SK-N-SH (cell line): ENCODE results near the gene DAGLB. TPM values are rescaled to one million over a fixed set of nuclear protein-coding genes. Genes with fewer than 3 reads are reported as not detected.

Source experiments
- CTCF ChIA-PET: fragments of 300-600, 350-600 bp; formaldehyde crosslinking; extraction: SDS; loops from one replicate; lab custom pipeline; 2021; lab: Yijun Ruan, JAX
- POLR2A ChIA-PET: fragments of 350-600 bp; sonication (Branson Sonifier 250); formaldehyde crosslinking; extraction: SDS; loops from one replicate; lab custom pipeline; 2020; ENCODE audit warnings: antibody characterized with exemption, inconsistent platforms; lab: Yijun Ruan, JAX
- DNase-seq: peaks from one replicate; pipeline ENCODE4 v3.0.0; 2012
- H2AFZ ChIP-seq: fragments of 200-600 bp; sonication (generic); 2 replicates; pipeline ENCODE4 v1.8.1; 2016; ENCODE audit warnings: antibody characterized with exemption, mild to moderate bottlenecking, low read depth
- H3F3A ChIP-seq: fragments of 200-600 bp; sonication (generic); replicated peaks from 2 replicates; pipeline ENCODE3; 2016; ENCODE audit warnings: antibody characterized with exemption, mild to moderate bottlenecking; ENCODE audit not compliant: insufficient read depth
- H3K27ac ChIP-seq, 2 experiments: fragments of 200-500 bp in 1 of 2; fragments of 200-600 bp in 1 of 2; sonication (Bioruptor generic) in 1 of 2; sonication (generic), shearing (Covaris generic) in 1 of 2; 2 replicates each; pipeline versions ENCODE4 v1.5.1 to v1.6.1; 2014 to 2016; ENCODE audit warnings: low read depth in 2 of 2, inconsistent platforms in 1 of 2, low read length in 1 of 2, mild to moderate bottlenecking in 1 of 2, mixed read lengths in 1 of 2
- H3K27me3 ChIP-seq: fragments of 200-600 bp; sonication (generic), shearing (Covaris generic); 2 replicates; pipeline ENCODE4 v1.6.1; 2016; ENCODE audit warnings: mixed run types; ENCODE audit not compliant: insufficient read depth
- H3K36me3 ChIP-seq, 2 experiments: fragments of 200-500 bp in 1 of 2; fragments of 200-600 bp in 1 of 2; sonication (Bioruptor generic) in 1 of 2; sonication (generic) in 1 of 2; replicated peaks in 1 of 2; 2 replicates each; pipeline versions ENCODE3 to v1.5.1; 2014 to 2016; ENCODE audit warnings: low read length in 1 of 2, mild to moderate bottlenecking in 1 of 2; ENCODE audit not compliant: insufficient read depth in 2 of 2, control insufficient read depth in 1 of 2
- H3K4me1 ChIP-seq, 2 experiments: fragments of 200-500 bp in 1 of 2; fragments of 200-600 bp in 1 of 2; sonication (Bioruptor generic) in 1 of 2; sonication (generic), shearing (Covaris generic) in 1 of 2; 2 replicates each; pipeline versions ENCODE4 v1.5.1 to v1.6.1; 2014 to 2016; ENCODE audit warnings: low read depth in 1 of 2, low read length in 1 of 2, mixed run types in 1 of 2; ENCODE audit not compliant: insufficient read depth in 2 of 2, control insufficient read depth in 1 of 2
- H3K4me2 ChIP-seq: fragments of 200-600 bp; sonication (generic), shearing (Covaris generic); 2 replicates; pipeline ENCODE4 v1.6.1; 2017; ENCODE audit warnings: mixed run types
- H3K4me3 ChIP-seq, 2 experiments: fragments of 200-500 bp in 1 of 2; fragments of 200-600 bp in 1 of 2; sonication (Bioruptor generic) in 1 of 2; sonication (generic), shearing (Covaris generic) in 1 of 2; 2 replicates each; pipeline versions ENCODE4 v1.5.1 to v1.8.1; 2014 to 2016; ENCODE audit warnings: low read depth in 2 of 2, inconsistent platforms in 1 of 2, low read length in 1 of 2, mild to moderate bottlenecking in 1 of 2, mixed read lengths in 1 of 2, moderate library complexity in 1 of 2
- H3K79me2 ChIP-seq: fragments of 200-600 bp; sonication (generic); 2 replicates; pipeline ENCODE4 v1.8.1; 2017; ENCODE audit warnings: mild to moderate bottlenecking; ENCODE audit not compliant: insufficient read depth
- H3K9ac ChIP-seq: fragments of 200-600 bp; sonication (generic); 2 replicates; pipeline ENCODE4 v1.6.1; 2017; ENCODE audit warnings: mixed run types
- H3K9me2 ChIP-seq: fragments of 200-600 bp; sonication (generic); 2 replicates; pipeline ENCODE4 v1.6.1; 2017; ENCODE audit warnings: mixed run types
- H3K9me3 ChIP-seq: fragments of 200-600 bp; sonication (generic); 2 replicates; pipeline ENCODE4 v1.6.1; 2017; ENCODE audit warnings: mixed run types, mild to moderate bottlenecking, moderate library complexity
- H4K20me1 ChIP-seq: fragments of 200-600 bp; sonication (generic); 2 replicates; pipeline ENCODE4 v1.6.1; 2017; ENCODE audit warnings: mild to moderate bottlenecking, mixed run types; ENCODE audit not compliant: insufficient read depth
- CHD2 ChIP-seq: fragments of 150-350 bp; IDR thresholded peaks from 2 replicates; pipeline ENCODE4 v1.6.1; 2018; ENCODE audit warnings: low read length; ENCODE audit not compliant: partially characterized antibody
- CTCF ChIP-seq: fragments of 200-600 bp; sonication (generic); IDR thresholded peaks from 2 replicates; pipeline ENCODE4 v1.6.1; 2017; ENCODE audit warnings: antibody characterized with exemption, mild to moderate bottlenecking, moderate library complexity
- EZH2phosphoT487 ChIP-seq: fragments of 200-600 bp; sonication (generic); IDR thresholded peaks from 2 replicates; pipeline ENCODE4 v1.6.1; 2017; ENCODE audit warnings: low read depth, mixed run types, mild to moderate bottlenecking, antibody characterized with exemption, moderate library complexity, borderline replicate concordance
- FOXJ3 ChIP-seq: sonication (generic); formaldehyde crosslinking; IDR thresholded peaks from 2 replicates; pipeline ENCODE4 v1.5.1; 2020; ENCODE audit warnings: mild to moderate bottlenecking, missing genetic modification reagents
- JUND ChIP-seq: IDR thresholded peaks from 2 replicates; pipeline ENCODE4 v1.4.0; 2012
- MAX ChIP-seq: IDR thresholded peaks from 2 replicates; pipeline ENCODE4 v1.4.0; 2012; ENCODE audit warnings: low read depth
- MEF2A ChIP-seq: IDR thresholded peaks from 2 replicates; pipeline ENCODE4 v1.4.0; 2012; ENCODE audit warnings: low read depth, borderline replicate concordance
- MXI1 ChIP-seq: IDR thresholded peaks from 2 replicates; pipeline ENCODE4 v1.6.1; 2012; ENCODE audit warnings: mild to moderate bottlenecking, low read depth, low read length, improper control_type of control experiment
- NFIC ChIP-seq: IDR thresholded peaks from 2 replicates; pipeline ENCODE4 v1.4.0; 2012; ENCODE audit warnings: borderline replicate concordance
- PBX3 ChIP-seq: IDR thresholded peaks from 2 replicates; pipeline ENCODE4; 2012
- POLR2AphosphoS5 ChIP-seq: IDR thresholded peaks from 2 replicates; pipeline ENCODE4 v1.6.1; 2012; ENCODE audit warnings: low read depth, low read length
- RXRA ChIP-seq: IDR thresholded peaks from 2 replicates; pipeline ENCODE4 v1.4.0; 2012; ENCODE audit warnings: low read depth, mild to moderate bottlenecking, borderline replicate concordance
- TAF1 ChIP-seq: IDR thresholded peaks from 2 replicates; pipeline ENCODE4 v1.6.1; 2012; ENCODE audit warnings: low read depth, mild to moderate bottlenecking, low read length, moderate library complexity, borderline replicate concordance
- WGBS: methylation state at CpG from one replicate; pipeline ENCODE4 v1.1.6; 2017; ENCODE audit warnings: low lambda C conversion rate; 5-methylcytosine and 5-hydroxymethylcytosine counted together
- polyA plus RNA-seq, 3 experiments: library from polyadenylated mRNA; depleted of rRNA; stranded (reverse); fragments of >200 nt; gene quantifications; 2 replicates each; pipeline ENCODE4 v1.2.3, GENCODE V29; 2012

DAGLB gene
- polyA plus RNA-seq, 1 of the 3 experiments (the other 2 are of a cell fraction): 24.1 TPM

- TF ChIP-seq JUND (no peak), MXI1 (no peak), POLR2AphosphoS5 (no peak), CTCF (no peak), MAX (no peak), TAF1 (no peak), CHD2 (no peak)
Measured at GRCh38 chr7:6422926-6423632, 24.7 kb downstream of the DAGLB start (continued).

GRCh38 chr7:6422095-6422494 lies 25.7 kb downstream of the DAGLB start:
- H3K9ac ChIP-seq: no peak overlapping the region
- TF ChIP-seq JUND (no peak), POLR2AphosphoS5 (no peak), MEF2A (no peak), CTCF (no peak), NFIC (no peak), EZH2phosphoT487 (no peak), PBX3 (no peak), FOXJ3 (CRISPR knock-in tag) (no peak), RXRA (no peak)
- ChIA-PET POLR2A (no interaction called here), CTCF (interaction anchor here (1.1 to 1.3 kb wide), 2 partner anchors 18 to 40 kb away, joined by 3 to 4 read pairs; no protein-coding TSS in a partner anchor)
- peaks cover 24 to 36% of the 10 kb centered on the region in 2 experiments for H3K36me3 ChIP-seq
- H3K4me1 ChIP-seq: no peaks in the 10 kb centered on the region
- DNase-seq: no peak
- no peaks in the 10 kb centered on the region for H3K27me3 ChIP-seq
- no peak overlapping the region for H2AFZ ChIP-seq
- no peak overlapping the region for H3K27ac ChIP-seq
- no peaks in the 10 kb centered on the region for H4K20me1 ChIP-seq
- H3K4me3 ChIP-seq: no peak overlapping the region
- H3F3A ChIP-seq: no peaks in the 10 kb centered on the region
- 98% methylated on average over 15 of the region's 16 CpGs for WGBS
- no peaks in the 10 kb centered on the region for H3K9me3 ChIP-seq
- no peak overlapping the region for H3K4me2 ChIP-seq
- no peaks in the 10 kb centered on the region for H3K9me2 ChIP-seq
- no peaks in the 10 kb centered on the region; the same call in 1 of the 2 replicates for H3K79me2 ChIP-seq
